ENCODE results near the gene ITGAE. TPM values are rescaled to one million over a fixed set of nuclear protein-coding genes. Genes with fewer than 3 reads are reported as not detected.
A peak's percentile ranks its signal among the peaks of the same experiment; 100 is the strongest.

Gene ITGAE
- total and polyA plus RNA-seq, 2 experiments from 2014 or later = 23.3 to 80.3 TPM

DNA sequence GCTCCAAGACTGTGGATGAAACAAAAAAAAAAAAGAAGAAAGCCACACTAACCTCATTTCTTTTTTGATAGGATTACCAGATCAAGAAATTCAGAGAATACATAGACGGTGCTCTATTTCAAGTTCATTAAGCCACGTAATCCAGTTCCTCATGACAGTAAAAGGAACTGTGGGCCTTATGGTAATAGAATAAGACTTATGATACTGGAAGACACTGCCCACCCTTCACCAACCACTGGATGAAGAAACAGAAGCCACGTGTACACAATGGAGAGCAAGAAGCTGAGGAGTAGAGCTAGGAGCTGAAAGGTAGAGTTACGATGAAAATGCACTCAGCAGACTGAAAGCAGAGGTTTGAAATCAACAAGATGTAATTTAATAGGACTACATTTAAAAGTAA, 33.8 kb upstream of the ITGAE start:
- H3K9me2 ChIP-seq (ENCODE audit: insufficient read depth) = no peaks in the 10 kb centered on the region
- no peak overlapping the region for H2AFZ ChIP-seq
- peaks cover 88% of the 10 kb centered on the region for H3K79me2 ChIP-seq (ENCODE audit: insufficient read depth)
- no peak overlapping the region for H3K27ac ChIP-seq
- H3K27me3 ChIP-seq (replicated peaks; ENCODE audit: insufficient read depth) = no peaks in the 10 kb centered on the region
- H3K4me1 ChIP-seq (ENCODE audit: insufficient read depth) = no peaks in the 10 kb centered on the region
- 94% methylated on average over 4 of the region's 4 CpGs for WGBS, 2 experiments (ENCODE audit: low coverage in 1 of 2, low lambda C conversion rate in 2 of 2, missing lambda C conversion rate in 2 of 2)
- no peaks in the 10 kb centered on the region for H3K9me3 ChIP-seq (ENCODE audit: low read depth)
- no peak overlapping the region for H3K4me2 ChIP-seq (ENCODE audit: unreplicated experiment)
- in situ Hi-C loops (cut with MboI) = no loop called here
- DNase-seq = no peak
- H3F3A ChIP-seq (ENCODE audit: insufficient read depth) = no peaks in the 10 kb centered on the region
- no peak overlapping the region for H3K9ac ChIP-seq
- H3K4me3 ChIP-seq = no peak overlapping the region
- H3K36me3 ChIP-seq (ENCODE audit: low read depth) = peaks cover 19% of the 10 kb centered on the region; the same call in 1 of the 2 replicates
- TF ChIP-seq EZH2phosphoT487 (IDR thresholded peaks at IDR 0.05; ENCODE audit: insufficient read depth, low read depth) (no peak), EZH2 (IDR thresholded peaks at IDR 0.05; ENCODE audit: insufficient read depth, poor library complexity, severe bottlenecking) (no peak)
- no peaks in the 10 kb centered on the region for H4K20me1 ChIP-seq (ENCODE audit: insufficient read depth)

DNA sequence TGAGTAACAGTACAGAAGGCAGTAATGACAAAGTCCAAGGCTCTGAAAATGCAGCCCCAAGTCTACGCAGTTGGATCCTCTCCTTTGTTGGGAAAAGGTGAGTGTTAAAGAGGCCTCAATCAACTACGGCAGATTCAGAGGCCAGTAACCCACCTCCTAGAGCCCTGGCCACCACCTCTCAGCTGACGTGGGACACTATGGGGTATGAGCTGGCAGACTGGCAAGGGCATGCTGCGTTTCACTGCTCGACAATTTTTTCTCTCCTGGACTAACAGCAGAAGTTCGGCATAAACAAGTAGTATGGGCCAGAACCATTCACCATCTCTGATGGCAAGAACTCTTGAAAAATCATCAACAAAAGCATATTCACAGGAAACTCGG, 27.9 kb upstream of the ITGAE start:
- in situ Hi-C loops (cut with MboI) = no loop called here
- Histone ChIP-seq H3K4me2 (ENCODE audit: unreplicated experiment) (no peak overlapping the region), H3K9ac (no peak overlapping the region), H3K79me2 (ENCODE audit: insufficient read depth) (peaks cover 33% of the 10 kb centered on the region; the same call in 1 of the 2 replicates), H3K9me2 (ENCODE audit: insufficient read depth) (no peaks in the 10 kb centered on the region), H4K20me1 (ENCODE audit: insufficient read depth) (no peaks in the 10 kb centered on the region), H3K4me1 (ENCODE audit: insufficient read depth) (no peaks in the 10 kb centered on the region), H3K36me3 (ENCODE audit: low read depth) (peaks cover 48% of the 10 kb centered on the region), H3K9me3 (ENCODE audit: low read depth) (no peaks in the 10 kb centered on the region), H3K4me3 (no peak overlapping the region), H3K27ac (no peak overlapping the region), H2AFZ (no peak overlapping the region), H3K27me3 (replicated peaks; ENCODE audit: insufficient read depth) (no peaks in the 10 kb centered on the region), H3F3A (ENCODE audit: insufficient read depth) (peaks cover 4% of the 10 kb centered on the region; the same call in 1 of the 2 replicates)
- TF ChIP-seq EZH2phosphoT487 (IDR thresholded peaks at IDR 0.05; ENCODE audit: insufficient read depth, low read depth) (no peak), EZH2 (IDR thresholded peaks at IDR 0.05; ENCODE audit: insufficient read depth, poor library complexity, severe bottlenecking) (no peak)
- no peak for DNase-seq
- 80 to 84% methylated on average over 7 of the region's 7 CpGs for WGBS, 2 experiments (ENCODE audit: low coverage in 1 of 2, low lambda C conversion rate in 2 of 2, missing lambda C conversion rate in 2 of 2)

DNA sequence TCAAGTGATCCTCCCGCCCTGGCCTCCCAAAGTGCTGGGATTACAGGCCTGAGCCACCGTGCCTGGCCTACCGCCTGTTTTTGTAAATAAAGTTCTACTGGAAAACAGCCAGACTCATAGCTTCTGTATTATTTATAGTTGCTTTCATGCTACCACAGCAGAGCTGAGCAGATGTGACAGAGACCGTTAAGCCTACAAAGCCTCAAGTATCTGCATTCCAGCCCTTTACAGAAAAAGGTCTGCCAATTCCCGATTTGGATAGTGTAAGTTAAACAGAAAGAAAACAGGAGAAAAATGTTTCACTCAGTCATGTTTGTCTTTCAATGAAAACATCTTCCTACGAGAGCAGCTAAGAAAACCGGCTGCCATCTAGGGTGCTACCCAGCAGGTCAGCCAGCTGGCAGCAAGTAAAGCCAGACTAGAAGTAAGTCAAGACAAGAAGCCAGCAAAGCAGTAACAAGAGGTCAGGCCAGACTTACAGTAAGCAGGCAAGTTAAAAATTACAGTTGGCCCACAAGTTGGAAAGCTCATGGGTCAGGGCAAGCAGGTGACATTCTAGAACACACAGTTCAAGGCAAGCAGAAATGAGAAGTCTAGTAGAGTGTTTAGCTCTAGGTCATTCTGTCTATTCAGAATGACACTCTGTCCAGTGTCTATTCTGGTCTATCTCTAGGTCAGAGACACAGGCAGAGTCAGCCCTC, 27.3 kb upstream of the ITGAE start:
- Histone ChIP-seq H3K36me3 (ENCODE audit: low read depth) (peaks cover 48% of the 10 kb centered on the region), H3K4me2 (ENCODE audit: unreplicated experiment) (no peak overlapping the region), H3K9me2 (ENCODE audit: insufficient read depth) (no peaks in the 10 kb centered on the region), H3F3A (ENCODE audit: insufficient read depth) (peaks cover 4% of the 10 kb centered on the region; the same call in 1 of the 2 replicates), H3K9ac (0 out of 2 replicates have a peak overlapping the region, but pooled peaks have one; percentile 3), H3K9me3 (ENCODE audit: low read depth) (no peaks in the 10 kb centered on the region), H3K27ac (no peak overlapping the region), H2AFZ (no peak overlapping the region), H3K4me1 (ENCODE audit: insufficient read depth) (no peaks in the 10 kb centered on the region), H4K20me1 (ENCODE audit: insufficient read depth) (no peaks in the 10 kb centered on the region), H3K4me3 (no peak overlapping the region), H3K27me3 (replicated peaks; ENCODE audit: insufficient read depth) (no peaks in the 10 kb centered on the region), H3K79me2 (ENCODE audit: insufficient read depth) (peaks cover 27% of the 10 kb centered on the region; the same call in 1 of the 2 replicates)
- no peak for DNase-seq
- in situ Hi-C loops (cut with MboI) = no loop called here
- WGBS, 2 experiments (ENCODE audit: low coverage in 1 of 2, low lambda C conversion rate in 2 of 2, missing lambda C conversion rate in 2 of 2) = 47 to 48% methylated on average over 7 of the region's 7 CpGs
- TF ChIP-seq EZH2 (IDR thresholded peaks at IDR 0.05; ENCODE audit: insufficient read depth, poor library complexity, severe bottlenecking) (no peak), EZH2phosphoT487 (IDR thresholded peaks at IDR 0.05; ENCODE audit: insufficient read depth, low read depth) (no peak)

DNA sequence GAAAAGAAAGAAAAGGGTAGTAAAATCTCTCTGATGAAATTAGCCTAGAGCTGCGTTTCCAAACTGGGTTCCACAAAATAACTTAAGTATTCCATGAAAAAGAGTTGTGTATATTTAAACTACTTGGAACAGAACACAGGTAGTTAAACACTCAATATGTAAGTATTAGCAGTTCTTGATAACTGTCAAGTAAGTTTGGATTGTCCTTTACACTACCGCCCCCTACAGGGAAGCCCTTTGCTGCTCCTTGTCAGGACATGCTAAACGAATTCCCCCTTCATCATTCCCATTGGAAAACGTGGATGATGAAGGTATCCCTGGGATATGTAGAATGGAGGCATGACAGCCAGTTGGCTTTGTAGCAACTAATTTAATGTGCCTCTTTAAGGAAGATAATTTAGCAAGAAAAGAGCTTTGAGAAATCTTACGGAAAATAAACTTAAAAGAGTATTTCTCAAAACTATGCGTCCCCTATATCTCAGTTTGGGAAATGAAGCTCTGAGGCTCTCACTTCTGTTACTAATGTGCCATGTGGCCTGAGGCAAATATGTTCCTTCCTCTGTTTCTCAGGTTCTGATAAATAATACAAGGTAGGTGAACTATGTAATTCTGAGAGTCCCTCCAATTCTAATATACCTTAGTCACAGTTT, 26.3 kb upstream of the ITGAE start:
- H3K9me2 ChIP-seq (ENCODE audit: insufficient read depth) = no peaks in the 10 kb centered on the region
- in situ Hi-C loops (cut with MboI) = no loop called here
- no peak overlapping the region for H3K27ac ChIP-seq
- H3K27me3 ChIP-seq (replicated peaks; ENCODE audit: insufficient read depth) = no peaks in the 10 kb centered on the region
- peaks cover 4% of the 10 kb centered on the region; the same call in 1 of the 2 replicates for H3F3A ChIP-seq (ENCODE audit: insufficient read depth)
- no peak overlapping the region for H3K4me3 ChIP-seq
- no peaks in the 10 kb centered on the region for H4K20me1 ChIP-seq (ENCODE audit: insufficient read depth)
- H3K9ac ChIP-seq = no peak overlapping the region
- H2AFZ ChIP-seq = no peak overlapping the region
- no peaks in the 10 kb centered on the region for H3K9me3 ChIP-seq (ENCODE audit: low read depth)
- TF ChIP-seq EZH2phosphoT487 (IDR thresholded peaks at IDR 0.05; ENCODE audit: insufficient read depth, low read depth) = no peak
- TF ChIP-seq EZH2 (IDR thresholded peaks at IDR 0.05; ENCODE audit: insufficient read depth, poor library complexity, severe bottlenecking) = no peak
- peaks cover 53% of the 10 kb centered on the region for H3K36me3 ChIP-seq (ENCODE audit: low read depth)
- peaks cover 21% of the 10 kb centered on the region; the same call in 1 of the 2 replicates for H3K79me2 ChIP-seq (ENCODE audit: insufficient read depth)
- no peak overlapping the region for H3K4me2 ChIP-seq (ENCODE audit: unreplicated experiment)
- no peaks in the 10 kb centered on the region for H3K4me1 ChIP-seq (ENCODE audit: insufficient read depth)
- 51 to 56% methylated on average over 6 of the region's 6 CpGs for WGBS, 2 experiments (ENCODE audit: low coverage in 1 of 2, low lambda C conversion rate in 2 of 2, missing lambda C conversion rate in 2 of 2)
- peak; percentile 65 for DNase-seq
